Measurements from ENCODE around the gene NUP155.
"Not testable (repeated sequence)": the region's sequence is repeated elsewhere in the genome, so short reads cannot be mapped to it uniquely, and the experiment has no call there.

Gene NUP155

DNA sequence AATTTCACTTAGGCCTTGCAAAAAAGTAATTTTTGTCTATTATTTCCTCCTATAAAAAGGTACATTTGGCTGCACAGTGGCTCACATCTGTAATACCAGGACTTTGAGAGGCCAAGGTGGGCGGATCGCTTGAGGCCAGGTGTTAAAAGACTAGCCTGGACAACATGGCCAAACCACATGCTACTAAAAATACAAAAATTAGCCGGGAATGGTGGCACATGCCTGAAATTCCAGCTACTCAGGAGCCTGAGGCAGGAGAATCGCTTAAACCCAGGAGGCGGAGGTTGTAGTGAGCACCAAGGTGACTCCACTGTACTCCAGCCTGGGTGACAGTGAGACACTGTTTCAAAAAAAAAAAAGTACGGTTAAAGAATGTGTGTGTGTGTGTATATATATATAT lies 15.7 kb downstream of the NUP155 start:
- H3K18ac ChIP-seq (ENCODE audit: low read length): no peak overlapping the region
- no peak overlapping the region for H2AK5ac ChIP-seq (ENCODE audit: low read length)
- H3K4me1 ChIP-seq (ENCODE audit: control insufficient read depth, low read depth, low read length): no peaks in the 10 kb centered on the region
- WGBS (ENCODE audit: extremely low coverage, insufficient coverage, low lambda C conversion rate): no CpG with 5 or more reads among the region's 6 CpGs
- H3K27me3 ChIP-seq (ENCODE audit: insufficient read depth, low read length, poor library complexity): no peaks in the 10 kb centered on the region
- H3K4me3 ChIP-seq (ENCODE audit: low read length): no peak overlapping the region
- H3K4ac ChIP-seq (ENCODE audit: low read depth, low read length): no peak overlapping the region
- no peak overlapping the region for H3K56ac ChIP-seq (ENCODE audit: low read length)
- no peak overlapping the region for H2BK15ac ChIP-seq (replicated peaks; ENCODE audit: low read depth)
- H3K79me2 ChIP-seq (ENCODE audit: control insufficient read depth, insufficient read depth, low read length): no peaks in the 10 kb centered on the region
- no peak overlapping the region for H3K23ac ChIP-seq (ENCODE audit: low read length)
- H4K5ac ChIP-seq (ENCODE audit: low read length): no peak overlapping the region
- DNase-seq: no peak
- no peak overlapping the region for H3K4me2 ChIP-seq (ENCODE audit: low read length)
- H3K79me1 ChIP-seq (ENCODE audit: low read length): peaks cover 2% of the 10 kb centered on the region
- H2BK120ac ChIP-seq (ENCODE audit: low read depth, low read length): no peak overlapping the region
- H3K36me3 ChIP-seq (ENCODE audit: control insufficient read depth, insufficient read depth, low read length): peaks cover 3% of the 10 kb centered on the region
- H3K9ac ChIP-seq (ENCODE audit: low read length): no peak overlapping the region
- H4K8ac ChIP-seq (ENCODE audit: low read depth, low read length): no peak overlapping the region
- H2BK5ac ChIP-seq (ENCODE audit: low read length): no peak overlapping the region
- H3K27ac ChIP-seq (ENCODE audit: low read depth, low read length): no peak overlapping the region

DNA sequence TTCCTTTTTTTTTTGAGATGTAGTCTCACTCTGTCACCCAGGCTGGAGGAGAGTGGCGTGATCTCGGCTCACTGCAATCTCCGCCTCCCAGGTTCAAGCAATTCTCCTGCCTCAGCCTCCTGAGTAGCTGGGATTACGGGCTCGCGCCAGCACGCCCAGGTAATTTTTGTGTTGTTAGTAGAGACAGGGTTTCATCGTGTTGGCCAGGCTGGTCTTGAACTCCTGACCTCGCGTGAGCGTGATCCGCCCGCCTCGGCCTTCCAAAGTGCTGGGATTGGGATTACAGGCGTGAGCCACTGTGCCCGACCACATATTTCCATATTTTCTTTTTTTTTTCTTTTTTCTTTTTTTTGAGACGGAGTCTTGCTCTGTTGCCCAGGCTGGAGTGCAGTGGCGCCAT lies 28.2 kb downstream of the NUP155 start:
- H3K4ac ChIP-seq (ENCODE audit: low read depth, low read length); H2BK5ac ChIP-seq (ENCODE audit: low read length); DNase-seq; H3K4me1 ChIP-seq (ENCODE audit: control insufficient read depth, low read depth, low read length); H2BK15ac ChIP-seq (replicated peaks; ENCODE audit: low read depth); H3K27ac ChIP-seq (ENCODE audit: low read depth, low read length); H4K8ac ChIP-seq (ENCODE audit: low read depth, low read length); H3K18ac ChIP-seq (ENCODE audit: low read length); H2BK120ac ChIP-seq (ENCODE audit: low read depth, low read length); H3K56ac ChIP-seq (ENCODE audit: low read length); H2AK5ac ChIP-seq (ENCODE audit: low read length); H3K79me1 ChIP-seq (ENCODE audit: low read length); H4K5ac ChIP-seq (ENCODE audit: low read length); H3K4me3 ChIP-seq (ENCODE audit: low read length); H3K36me3 ChIP-seq (ENCODE audit: control insufficient read depth, insufficient read depth, low read length); H3K9ac ChIP-seq (ENCODE audit: low read length); H3K27me3 ChIP-seq (ENCODE audit: insufficient read depth, low read length, poor library complexity); H3K4me2 ChIP-seq (ENCODE audit: low read length); H3K79me2 ChIP-seq (ENCODE audit: control insufficient read depth, insufficient read depth, low read length); H3K23ac ChIP-seq (ENCODE audit: low read length): not testable (repeated sequence)
- no CpG with 5 or more reads among the region's 18 CpGs for WGBS (ENCODE audit: extremely low coverage, insufficient coverage, low lambda C conversion rate)

DNA sequence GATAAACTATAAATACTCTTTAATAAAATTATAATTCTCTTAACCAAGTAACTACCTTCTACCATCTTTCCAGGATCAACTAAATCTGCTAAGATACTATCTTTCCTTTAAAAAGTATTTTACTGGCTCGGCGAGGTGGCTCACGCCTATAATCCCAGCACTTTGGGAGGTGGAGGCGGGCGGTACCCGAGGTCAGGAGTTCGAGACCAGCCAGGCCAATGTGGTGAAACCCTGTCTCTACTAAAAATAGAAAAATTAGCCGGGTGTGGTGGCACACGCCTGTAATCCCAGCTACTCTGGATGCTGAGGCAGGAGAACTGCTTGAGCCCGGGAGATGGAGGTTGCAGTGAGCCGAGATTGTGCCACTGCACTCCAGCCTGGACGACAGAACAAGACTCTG lies 36.2 kb downstream of the NUP155 start:
- not testable (repeated sequence) for H3K4me1 ChIP-seq (ENCODE audit: control insufficient read depth, low read depth, low read length); H3K27me3 ChIP-seq (ENCODE audit: insufficient read depth, low read length, poor library complexity); H3K79me2 ChIP-seq (ENCODE audit: control insufficient read depth, insufficient read depth, low read length); H2AK5ac ChIP-seq (ENCODE audit: low read length); H3K4me2 ChIP-seq (ENCODE audit: low read length); H3K9ac ChIP-seq (ENCODE audit: low read length); H3K36me3 ChIP-seq (ENCODE audit: control insufficient read depth, insufficient read depth, low read length); DNase-seq; H2BK5ac ChIP-seq (ENCODE audit: low read length); H3K79me1 ChIP-seq (ENCODE audit: low read length); H2BK120ac ChIP-seq (ENCODE audit: low read depth, low read length); H3K4me3 ChIP-seq (ENCODE audit: low read length); H3K56ac ChIP-seq (ENCODE audit: low read length); H3K23ac ChIP-seq (ENCODE audit: low read length); H3K18ac ChIP-seq (ENCODE audit: low read length); H4K5ac ChIP-seq (ENCODE audit: low read length); H2BK15ac ChIP-seq (replicated peaks; ENCODE audit: low read depth); H3K27ac ChIP-seq (ENCODE audit: low read depth, low read length); H3K4ac ChIP-seq (ENCODE audit: low read depth, low read length); H4K8ac ChIP-seq (ENCODE audit: low read depth, low read length)
- WGBS (ENCODE audit: extremely low coverage, insufficient coverage, low lambda C conversion rate): no CpG with 5 or more reads among the region's 12 CpGs

DNA sequence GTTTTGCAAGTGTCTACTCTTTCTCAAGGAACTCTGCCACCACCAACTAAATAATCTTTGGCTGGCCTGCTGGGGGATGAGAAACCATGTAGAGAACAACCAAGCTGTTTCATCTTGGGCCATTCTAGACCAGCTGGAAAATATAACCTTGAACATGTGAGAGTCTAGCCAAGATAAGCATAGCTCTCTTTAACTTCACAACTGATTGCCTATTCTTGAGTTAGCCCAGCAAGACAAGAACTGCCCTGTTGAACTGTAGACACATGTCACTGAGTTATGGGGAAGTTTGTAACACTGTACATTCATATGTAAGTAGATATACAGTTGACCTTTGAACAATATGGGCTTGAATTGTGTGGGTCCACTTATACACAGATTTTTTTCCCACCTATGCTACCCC lies 44.4 kb downstream of the NUP155 start:
- Histone ChIP-seq H3K23ac (ENCODE audit: low read length) (no peak overlapping the region), H3K18ac (ENCODE audit: low read length) (no peak overlapping the region), H3K79me1 (ENCODE audit: low read length) (no peaks in the 10 kb centered on the region), H3K27me3 (ENCODE audit: insufficient read depth, low read length, poor library complexity) (no peaks in the 10 kb centered on the region), H2BK5ac (ENCODE audit: low read length) (no peak overlapping the region), H2BK120ac (ENCODE audit: low read depth, low read length) (no peak overlapping the region), H3K36me3 (ENCODE audit: control insufficient read depth, insufficient read depth, low read length) (peaks cover 4% of the 10 kb centered on the region), H3K4me2 (ENCODE audit: low read length) (no peak overlapping the region), H3K56ac (ENCODE audit: low read length) (no peak overlapping the region), H3K4me1 (ENCODE audit: control insufficient read depth, low read depth, low read length) (no peaks in the 10 kb centered on the region), H4K5ac (ENCODE audit: low read length) (no peak overlapping the region), H2BK15ac (replicated peaks; ENCODE audit: low read depth) (no peak overlapping the region), H3K4ac (ENCODE audit: low read depth, low read length) (no peak overlapping the region), H3K27ac (ENCODE audit: low read depth, low read length) (no peak overlapping the region), H3K4me3 (ENCODE audit: low read length) (no peak overlapping the region), H2AK5ac (ENCODE audit: low read length) (no peak overlapping the region), H4K8ac (ENCODE audit: low read depth, low read length) (no peak overlapping the region), H3K9ac (ENCODE audit: low read length) (no peak overlapping the region), H3K79me2 (ENCODE audit: control insufficient read depth, insufficient read depth, low read length) (no peaks in the 10 kb centered on the region)
- DNase-seq: no peak

DNA sequence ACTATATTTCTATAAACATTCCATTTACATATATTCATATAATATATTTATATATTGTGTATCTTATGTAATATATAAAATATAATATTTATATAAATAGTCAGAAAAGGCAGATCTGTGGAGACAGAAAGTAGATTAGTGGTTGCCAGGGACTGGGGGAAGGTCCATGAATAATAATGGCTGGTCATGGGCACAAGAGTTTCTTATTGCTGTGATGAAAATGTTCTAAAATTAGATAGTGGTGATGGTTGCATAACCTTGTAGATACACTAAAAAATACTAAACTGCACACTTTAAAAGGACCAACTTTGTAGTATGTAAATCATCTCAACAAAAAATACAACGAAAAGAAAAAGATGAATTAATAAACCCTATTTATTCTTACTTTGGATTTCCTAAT lies 47.3 kb downstream of the NUP155 start:
- Histone ChIP-seq H3K36me3 (ENCODE audit: control insufficient read depth, insufficient read depth, low read length) (peaks cover 4% of the 10 kb centered on the region), H3K18ac (ENCODE audit: low read length) (no peak overlapping the region)
- no CpG with 5 or more reads among the region's 1 CpG for WGBS (ENCODE audit: extremely low coverage, insufficient coverage, low lambda C conversion rate)

DNA sequence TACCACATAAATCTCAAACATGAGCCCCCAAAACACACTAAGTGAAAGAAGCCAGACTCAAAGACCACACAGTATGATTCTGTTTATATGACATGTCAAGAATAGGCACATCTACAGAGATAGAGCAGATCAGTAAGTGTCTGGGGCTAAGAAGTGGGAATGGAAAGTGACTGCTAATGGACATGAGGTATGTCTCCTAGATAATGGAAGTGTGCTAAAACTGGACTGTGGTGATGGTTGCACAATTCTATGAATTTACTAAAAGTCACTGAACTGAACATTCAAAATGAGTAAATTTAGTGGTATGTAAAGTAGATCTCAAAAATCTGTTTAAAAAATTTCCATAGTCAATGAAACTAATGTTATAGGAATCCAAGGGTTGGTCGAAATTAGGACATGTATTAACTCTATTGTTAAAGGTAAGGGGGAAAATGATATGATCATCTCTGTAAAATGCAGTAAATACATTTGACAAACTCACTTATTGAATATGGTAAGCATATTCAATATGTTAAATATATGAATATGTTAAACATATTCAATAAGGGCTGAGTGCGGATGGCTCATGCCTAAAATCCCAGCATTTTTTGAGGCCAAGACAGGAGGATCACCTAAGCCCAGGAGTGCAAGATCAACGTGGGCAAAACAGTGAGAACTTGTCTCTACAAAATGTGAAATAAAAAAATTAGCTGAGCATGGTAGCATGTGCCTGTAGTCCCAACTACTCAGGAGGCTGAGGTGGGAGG lies 51.7 kb downstream of the NUP155 start:
- Histone ChIP-seq H2BK120ac (ENCODE audit: low read depth, low read length) (no peak overlapping the region), H4K8ac (ENCODE audit: low read depth, low read length) (no peak overlapping the region), H3K4me1 (ENCODE audit: control insufficient read depth, low read depth, low read length) (no peaks in the 10 kb centered on the region), H3K27me3 (ENCODE audit: insufficient read depth, low read length, poor library complexity) (no peaks in the 10 kb centered on the region), H3K4me3 (ENCODE audit: low read length) (no peak overlapping the region), H3K4me2 (ENCODE audit: low read length) (no peak overlapping the region), H2BK15ac (replicated peaks; ENCODE audit: low read depth) (no peak overlapping the region), H3K36me3 (ENCODE audit: control insufficient read depth, insufficient read depth, low read length) (no peaks in the 10 kb centered on the region), H3K56ac (ENCODE audit: low read length) (no peak overlapping the region), H3K18ac (ENCODE audit: low read length) (no peak overlapping the region), H4K5ac (ENCODE audit: low read length) (no peak overlapping the region), H3K4ac (ENCODE audit: low read depth, low read length) (no peak overlapping the region), H3K23ac (ENCODE audit: low read length) (no peak overlapping the region), H3K79me2 (ENCODE audit: control insufficient read depth, insufficient read depth, low read length) (no peaks in the 10 kb centered on the region), H3K27ac (ENCODE audit: low read depth, low read length) (no peak overlapping the region), H3K79me1 (ENCODE audit: low read length) (no peaks in the 10 kb centered on the region), H3K9ac (ENCODE audit: low read length) (no peak overlapping the region), H2AK5ac (ENCODE audit: low read length) (no peak overlapping the region), H2BK5ac (ENCODE audit: low read length) (no peak overlapping the region)
- WGBS (ENCODE audit: extremely low coverage, insufficient coverage, low lambda C conversion rate): no CpG with 5 or more reads among the region's 3 CpGs
- DNase-seq: no peak

More for the DNA sequence above, 47.3 kb downstream of the NUP155 start:
- Histone ChIP-seq H2BK5ac (ENCODE audit: low read length) (no peak overlapping the region), H3K56ac (ENCODE audit: low read length) (no peak overlapping the region), H3K79me1 (ENCODE audit: low read length) (no peaks in the 10 kb centered on the region), H3K4ac (ENCODE audit: low read depth, low read length) (no peak overlapping the region), H3K27me3 (ENCODE audit: insufficient read depth, low read length, poor library complexity) (no peaks in the 10 kb centered on the region), H2BK15ac (replicated peaks; ENCODE audit: low read depth) (no peak overlapping the region), H3K79me2 (ENCODE audit: control insufficient read depth, insufficient read depth, low read length) (no peaks in the 10 kb centered on the region), H3K23ac (ENCODE audit: low read length) (no peak overlapping the region), H4K8ac (ENCODE audit: low read depth, low read length) (no peak overlapping the region), H3K27ac (ENCODE audit: low read depth, low read length) (no peak overlapping the region), H3K4me2 (ENCODE audit: low read length) (no peak overlapping the region), H3K9ac (ENCODE audit: low read length) (no peak overlapping the region), H4K5ac (ENCODE audit: low read length) (no peak overlapping the region), H3K4me1 (ENCODE audit: control insufficient read depth, low read depth, low read length) (no peaks in the 10 kb centered on the region), H2AK5ac (ENCODE audit: low read length) (no peak overlapping the region), H3K4me3 (ENCODE audit: low read length) (no peak overlapping the region), H2BK120ac (ENCODE audit: low read depth, low read length) (no peak overlapping the region)
- no peak for DNase-seq
